GM12878 (cell line): ENCODE results near the gene ECEL1. TPM values are rescaled to one million over a fixed set of nuclear protein-coding genes. Genes with fewer than 3 reads are reported as not detected.

Source experiments
- CUX1 ChIP-seq: IDR thresholded peaks from 2 replicates; pipeline ENCODE4 v1.6.1; 2012; ENCODE audit warnings: improper control_type of control experiment, low read depth, low read length; ENCODE audit not compliant: insufficient replicate concordance
- EP300 ChIP-seq, 2 experiments: fragments of 150-350 bp in 1 of 2; IDR thresholded peaks; 2 replicates each; pipeline ENCODE4 v1.6.1; 2011 to 2012; ENCODE audit warnings: low read depth in 2 of 2, low read length in 2 of 2, borderline replicate concordance in 1 of 2, improper control_type of control experiment in 1 of 2, inconsistent platforms in 1 of 2; ENCODE audit not compliant: control insufficient read depth in 1 of 2
- IKZF1 ChIP-seq: fragments of 450-650 bp; conservative IDR thresholded peaks from 2 replicates; pipeline ENCODE4 v1.6.1; 2017; ENCODE audit warnings: antibody characterized with exemption, mild to moderate bottlenecking
- JUNB ChIP-seq: IDR thresholded peaks from 2 replicates; pipeline ENCODE4 v1.6.1; 2016; ENCODE audit warnings: antibody characterized with exemption, mild to moderate bottlenecking
- JUND ChIP-seq: IDR thresholded peaks from 2 replicates; pipeline ENCODE4 v1.6.1; 2012; ENCODE audit warnings: low read depth, mild to moderate bottlenecking, low read length, improper control_type of control experiment, moderate library complexity
- MYC ChIP-seq: IDR thresholded peaks from 2 replicates; pipeline ENCODE4 v1.6.1; 2011; ENCODE audit warnings: mild to moderate bottlenecking, low read length, moderate library complexity, inconsistent platforms; ENCODE audit not compliant: insufficient read depth, insufficient replicate concordance, insufficient read length, severe bottlenecking
- NR2C2 ChIP-seq: IDR thresholded peaks from 2 replicates; pipeline ENCODE4 v1.6.1; 2011; ENCODE audit warnings: borderline replicate concordance, low read depth; ENCODE audit not compliant: control insufficient read depth, insufficient read length
- NRF1 ChIP-seq: conservative IDR thresholded peaks from 2 replicates; pipeline ENCODE4 v1.6.1; 2011; ENCODE audit warnings: mild to moderate bottlenecking, low read depth, low read length, improper control_type of control experiment
- PBX3 ChIP-seq: IDR thresholded peaks from 2 replicates; pipeline ENCODE4 v1.6.1; 2011; ENCODE audit warnings: mild to moderate bottlenecking, low read depth, low read length, moderate library complexity; ENCODE audit not compliant: insufficient replicate concordance
- SREBF2 ChIP-seq: IDR thresholded peaks from 2 replicates; pipeline ENCODE4 v1.6.1; 2012; ENCODE audit warnings: mild to moderate bottlenecking, low read length
- TBL1XR1 ChIP-seq: IDR thresholded peaks from 2 replicates; pipeline ENCODE4 v1.6.1; 2012; ENCODE audit warnings: low read depth, low read length, improper control_type of control experiment
- ZZZ3 ChIP-seq: IDR thresholded peaks from 2 replicates; pipeline ENCODE4 v1.6.1; 2011; ENCODE audit warnings: low read depth; ENCODE audit not compliant: control insufficient read depth, insufficient read length
- polyA plus RNA-seq, 11 experiments: library from polyadenylated mRNA; depleted of rRNA in 4 of 11; unstranded in 6 of 11; stranded (reverse) in 5 of 11; fragments of >200 nt; fragmentation: Nextera tagmentation in 4 of 11; fragmentation: Illumina TruSeq in 1 of 11; extraction: Ambion mirVana in 4 of 11; extraction: Trizol in 1 of 11; gene quantifications; 1 replicate in 1 of 11; 2 replicates in 10 of 11; pipeline versions ENCODE4 v1.2.1 to v1.2.3, GENCODE V29; 2011 to 2016; ENCODE audit warnings: inconsistent platforms in 2 of 11, missing spikeins in 2 of 11, low read depth in 1 of 11
- total RNA-seq, 4 experiments: library from RNA; depleted of rRNA in 3 of 4; stranded (reverse); fragments of >200 nt in 3 of 4; fragmentation: Illumina TruSeq in 1 of 4; extraction: Trizol in 1 of 4; gene quantifications; 2 replicates each; pipeline versions ENCODE4 v1.2.1 to v1.2.3, GENCODE V29; 2013 to 2021
- TF ChIP-seq, protein P1 (sequence below): IDR thresholded peaks from 2 replicates; pipeline ENCODE4 v1.6.1; 2011; ENCODE audit warnings: low read depth, mild to moderate bottlenecking, low read length, moderate library complexity, borderline replicate concordance; ENCODE audit errors: extremely low read depth

Gene ECEL1
- total and polyA plus RNA-seq, 10 of the 15 experiments (the other 5 are each of a cell fraction or from before 2014, with no cell fraction given): not detected

DNA sequence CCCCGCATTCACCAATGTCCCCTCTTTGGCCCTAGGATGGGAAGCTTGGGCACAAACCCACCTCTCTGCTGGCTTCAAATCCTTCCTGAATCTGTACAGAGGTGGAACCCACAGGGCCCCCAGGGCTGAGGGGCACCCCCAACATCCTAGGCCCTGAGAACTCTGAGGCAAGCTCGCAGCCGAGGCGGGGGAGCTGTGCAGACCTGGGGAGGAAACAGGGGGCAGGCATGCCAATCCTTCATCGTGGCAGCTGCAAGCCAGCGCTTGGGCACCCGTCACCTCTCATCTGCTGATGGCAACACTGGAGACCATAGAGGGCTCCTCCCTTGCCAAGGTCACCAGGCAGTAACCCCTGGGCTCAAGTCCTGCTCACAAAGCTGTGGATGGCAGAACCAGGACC lies 10.8 kb downstream of the ECEL1 start (continued):
- no peak for TF ChIP-seq EP300 (IDR thresholded peaks at IDR 0.05; ENCODE audit: borderline replicate concordance in 1 of 2, control insufficient read depth in 1 of 2, low read depth in 2 of 2, low read length in 2 of 2)
- TF ChIP-seq PBX3: no peak
- no peak for TF ChIP-seq NR2C2
- TF ChIP-seq MYC: no peak
- TF ChIP-seq, protein P1, sequence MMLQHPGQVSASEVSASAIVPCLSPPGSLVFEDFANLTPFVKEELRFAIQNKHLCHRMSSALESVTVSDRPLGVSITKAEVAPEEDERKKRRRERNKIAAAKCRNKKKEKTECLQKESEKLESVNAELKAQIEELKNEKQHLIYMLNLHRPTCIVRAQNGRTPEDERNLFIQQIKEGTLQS: no peak
- no peak for TF ChIP-seq JUND
- no peak for TF ChIP-seq JUNB
- TF ChIP-seq CUX1: no peak
- no peak for TF ChIP-seq NRF1
- TF ChIP-seq TBL1XR1: no peak
- TF ChIP-seq SREBF2: no peak
- TF ChIP-seq IKZF1: no peak
- TF ChIP-seq ZZZ3: no peak
